ENCODE results near the gene CDKL4. TPM values are rescaled to one million over a fixed set of nuclear protein-coding genes. Genes with fewer than 3 reads are reported as not detected.

CDKL4 gene
- total RNA-seq, 4 donors from 2014 or later = 0.39 to 1.9 (median 1.4) TPM; not detected in 1

DNA sequence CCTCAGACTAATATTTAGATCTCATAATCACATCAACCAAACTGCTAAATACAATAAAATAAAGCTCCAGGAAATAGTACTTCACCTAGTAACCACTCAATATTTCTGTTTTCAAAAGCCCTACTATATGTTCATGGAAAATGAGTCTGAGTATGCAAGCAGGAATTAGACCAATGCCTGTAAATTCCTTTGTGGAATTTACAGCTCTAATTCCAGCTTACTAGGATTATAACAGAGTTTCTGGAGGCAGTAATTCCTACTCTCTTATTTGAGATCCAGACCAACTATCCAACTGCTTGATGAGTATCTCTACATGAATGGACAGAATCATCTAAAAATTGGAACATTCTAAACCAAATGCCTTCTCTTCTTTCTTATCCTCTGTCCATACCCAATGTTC lies 11.6 kb downstream of the CDKL4 start:
- Histone ChIP-seq H3K4me3 (no peak overlapping the region), H3K4me1 (peaks cover 0 to 27% (median 2%) of the 10 kb centered on the region in 3 donors), H3K27me3 (no peaks in the 10 kb centered on the region), H3K9me3 (no peaks in the 10 kb centered on the region), H3K36me3 (no peaks in the 10 kb centered on the region), H3K27ac (no peak overlapping the region)
- TF ChIP-seq POLR2AphosphoS5 (IDR thresholded peaks at IDR 0.05) = no peak
- no peak for TF ChIP-seq EP300 (IDR thresholded peaks at IDR 0.05)
- TF ChIP-seq, protein P1, sequence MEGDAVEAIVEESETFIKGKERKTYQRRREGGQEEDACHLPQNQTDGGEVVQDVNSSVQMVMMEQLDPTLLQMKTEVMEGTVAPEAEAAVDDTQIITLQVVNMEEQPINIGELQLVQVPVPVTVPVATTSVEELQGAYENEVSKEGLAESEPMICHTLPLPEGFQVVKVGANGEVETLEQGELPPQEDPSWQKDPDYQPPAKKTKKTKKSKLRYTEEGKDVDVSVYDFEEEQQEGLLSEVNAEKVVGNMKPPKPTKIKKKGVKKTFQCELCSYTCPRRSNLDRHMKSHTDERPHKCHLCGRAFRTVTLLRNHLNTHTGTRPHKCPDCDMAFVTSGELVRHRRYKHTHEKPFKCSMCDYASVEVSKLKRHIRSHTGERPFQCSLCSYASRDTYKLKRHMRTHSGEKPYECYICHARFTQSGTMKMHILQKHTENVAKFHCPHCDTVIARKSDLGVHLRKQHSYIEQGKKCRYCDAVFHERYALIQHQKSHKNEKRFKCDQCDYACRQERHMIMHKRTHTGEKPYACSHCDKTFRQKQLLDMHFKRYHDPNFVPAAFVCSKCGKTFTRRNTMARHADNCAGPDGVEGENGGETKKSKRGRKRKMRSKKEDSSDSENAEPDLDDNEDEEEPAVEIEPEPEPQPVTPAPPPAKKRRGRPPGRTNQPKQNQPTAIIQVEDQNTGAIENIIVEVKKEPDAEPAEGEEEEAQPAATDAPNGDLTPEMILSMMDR (IDR thresholded peaks at IDR 0.05) = no peak
- no peak for ATAC-seq

DNA sequence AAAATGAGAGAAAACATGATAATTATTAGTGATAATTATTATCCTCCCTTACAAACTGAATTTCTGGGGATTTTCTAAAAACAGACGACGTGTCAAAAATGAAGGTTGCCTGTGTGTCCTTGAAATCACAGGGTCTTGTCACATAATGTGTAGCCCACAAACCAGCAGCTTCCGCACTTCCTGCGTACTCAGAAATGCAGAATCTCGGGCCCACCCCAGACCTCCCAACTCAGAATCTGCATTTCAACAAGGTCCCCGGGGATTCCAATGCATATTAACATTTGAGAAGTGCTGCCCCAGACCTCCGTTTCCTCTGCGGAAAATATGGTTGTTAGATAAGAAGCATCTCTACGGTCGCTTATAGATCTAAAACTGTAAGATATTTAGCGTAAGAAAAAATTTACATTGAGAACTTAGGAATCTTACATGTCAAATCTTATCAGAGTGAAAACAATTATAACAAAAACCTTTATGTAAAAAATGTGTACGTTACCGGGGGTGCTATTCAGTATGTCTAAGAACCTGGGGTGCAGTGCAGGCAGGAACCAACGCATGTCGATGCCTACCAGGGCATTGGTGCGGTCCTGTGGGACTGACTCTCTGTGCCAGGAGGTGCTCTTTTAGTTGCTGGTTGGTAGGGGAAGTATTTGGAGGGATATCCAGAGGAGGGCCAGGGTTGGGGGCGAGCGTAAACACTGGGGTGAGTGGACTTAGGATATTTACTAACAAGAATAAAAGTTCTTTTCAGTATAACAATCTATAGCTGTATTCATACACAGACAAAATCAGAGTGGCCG lies 15.2 kb downstream of the CDKL4 start:
- no peak for ATAC-seq
- Histone ChIP-seq H3K27me3 (no peaks in the 10 kb centered on the region), H3K4me3 (peak overlapping the region; percentile 10 to 11), H3K27ac (no peak overlapping the region), H3K4me1 (peaks cover 0 to 27% (median 2%) of the 10 kb centered on the region in 3 donors), H3K36me3 (no peaks in the 10 kb centered on the region), H3K9me3 (no peaks in the 10 kb centered on the region)
- TF ChIP-seq POLR2AphosphoS5 (IDR thresholded peaks at IDR 0.05) = no peak
- no peak for TF ChIP-seq EP300 (IDR thresholded peaks at IDR 0.05)
- TF ChIP-seq, protein P1 (IDR thresholded peaks at IDR 0.05) = no peak
- no peak for TF ChIP-seq POLR2A (IDR thresholded peaks at IDR 0.05)
- WGBS, 2 donors (ENCODE audit: low coverage in 1 of 2) = 22 to 35% methylated on average over 14 to 17 of the region's 19 CpGs

DNA sequence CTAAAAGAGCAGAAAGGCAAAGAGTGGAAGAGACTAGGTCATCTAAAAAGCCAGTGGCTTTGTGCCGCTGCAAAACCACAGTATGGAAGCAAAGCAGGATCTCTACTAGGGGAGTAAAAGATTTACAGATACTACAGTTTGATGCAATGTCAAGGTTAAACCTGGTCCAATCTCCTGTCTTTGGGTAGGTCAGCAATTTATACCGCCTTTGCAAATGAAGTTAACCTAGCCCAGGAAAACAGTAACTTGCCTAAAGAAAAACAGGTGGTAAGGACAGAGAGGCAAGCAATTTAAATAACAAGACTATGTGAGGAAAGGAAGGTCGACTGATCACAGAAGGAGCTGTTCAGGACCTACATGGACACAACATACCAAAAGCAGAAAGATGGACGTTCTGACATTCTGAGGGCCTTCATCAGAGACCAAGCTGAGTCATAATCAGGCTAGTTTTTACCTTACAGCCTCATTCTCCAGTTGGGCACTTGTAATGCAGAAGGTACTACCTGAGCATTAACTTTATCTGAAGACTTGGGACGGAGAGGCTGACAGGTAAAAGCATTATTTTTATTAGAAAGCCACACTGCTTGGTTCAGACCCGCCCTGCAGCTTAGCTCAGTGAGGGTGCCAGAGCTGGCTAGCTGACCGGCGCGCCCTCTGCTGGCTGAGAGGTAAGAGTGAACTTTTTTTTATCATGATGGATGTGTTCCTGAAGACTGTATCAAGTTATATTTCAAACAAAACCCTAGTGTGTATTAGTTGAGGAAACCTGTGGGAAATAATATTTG lies 15.9 kb downstream of the CDKL4 start:
- Histone ChIP-seq H3K9me3 (no peaks in the 10 kb centered on the region), H3K36me3 (no peaks in the 10 kb centered on the region), H3K27me3 (no peaks in the 10 kb centered on the region), H3K27ac (no peak overlapping the region), H3K4me1 (peaks cover 0 to 27% (median 2%) of the 10 kb centered on the region in 3 donors), H3K4me3 (peak overlapping the region; percentile 10 to 11)
- WGBS, 2 donors (ENCODE audit: low coverage in 1 of 2) = 4 to 17% methylated on average over 7 to 9 of the region's 9 CpGs
- peak; percentile 71 for ATAC-seq
- TF ChIP-seq POLR2AphosphoS5 (IDR thresholded peaks at IDR 0.05) (no peak), POLR2A (IDR thresholded peaks at IDR 0.05) (no peak), EP300 (IDR thresholded peaks at IDR 0.05) (no peak)
- TF ChIP-seq, protein P1 (IDR thresholded peaks at IDR 0.05) = peak; percentile 81 to 89 (median 88)

DNA sequence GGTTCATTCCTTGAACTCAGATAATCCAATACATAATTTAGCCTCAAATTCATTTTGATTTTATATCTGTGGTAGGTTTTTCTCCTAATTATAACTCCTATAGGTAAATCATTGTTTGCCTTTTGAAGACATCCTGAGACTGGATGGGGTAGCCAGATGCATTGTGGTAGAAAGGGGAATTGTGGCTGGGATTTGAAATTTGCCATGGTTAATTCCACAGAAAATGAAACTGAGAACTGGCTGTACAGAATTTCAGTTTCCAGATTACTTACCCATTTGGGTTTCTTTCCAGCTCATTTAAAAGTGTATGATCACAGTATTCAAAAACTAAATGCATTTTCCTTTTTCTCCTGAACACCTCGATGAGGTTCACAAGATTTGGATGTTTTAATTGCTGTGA lies 18.2 kb downstream of the CDKL4 start:
- Histone ChIP-seq H3K27me3 (no peaks in the 10 kb centered on the region), H3K36me3 (no peaks in the 10 kb centered on the region), H3K4me3 (no peak overlapping the region), H3K27ac (no peak overlapping the region), H3K9me3 (no peaks in the 10 kb centered on the region), H3K4me1 (peaks cover 0 to 27% (median 2%) of the 10 kb centered on the region in 3 donors)
- TF ChIP-seq, protein P1 (IDR thresholded peaks at IDR 0.05) = no peak
- TF ChIP-seq EP300 (IDR thresholded peaks at IDR 0.05) (no peak), POLR2AphosphoS5 (IDR thresholded peaks at IDR 0.05) (no peak), POLR2A (IDR thresholded peaks at IDR 0.05) (no peak)
- ATAC-seq = no peak
- WGBS, 2 donors (ENCODE audit: low coverage in 1 of 2) = 80 to 93% methylated on average over 1 of the region's 1 CpG
